ENCODE data around the gene MRPL9.

DNA sequence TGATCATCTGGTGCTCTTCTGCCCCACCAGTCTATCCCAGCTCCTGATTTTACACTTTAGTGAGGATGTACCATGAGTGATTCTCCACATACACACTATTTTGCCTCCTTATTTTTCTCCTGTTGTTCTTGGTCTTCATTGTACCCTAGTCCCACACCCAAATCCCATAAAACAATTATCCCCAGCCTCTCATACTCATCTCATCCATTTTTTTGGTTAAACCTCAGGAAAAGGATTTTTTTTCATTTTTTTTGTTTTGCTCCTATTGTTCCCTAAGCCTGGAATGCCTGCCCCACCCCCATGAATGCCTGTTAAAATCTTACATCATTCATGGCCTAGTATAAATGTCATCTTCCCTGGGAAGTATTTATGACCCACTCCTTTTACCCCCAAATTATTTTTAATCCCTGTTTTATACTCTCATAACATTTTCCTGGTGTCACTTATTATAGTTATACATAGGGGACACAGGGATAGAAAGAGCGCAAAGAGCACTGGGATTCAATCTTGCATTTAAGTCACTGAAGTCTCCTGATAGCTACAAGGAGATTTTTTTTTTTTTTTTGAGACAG lies 46.8 kb upstream of the MRPL9 start:
- TF ChIP-seq, protein P1, sequence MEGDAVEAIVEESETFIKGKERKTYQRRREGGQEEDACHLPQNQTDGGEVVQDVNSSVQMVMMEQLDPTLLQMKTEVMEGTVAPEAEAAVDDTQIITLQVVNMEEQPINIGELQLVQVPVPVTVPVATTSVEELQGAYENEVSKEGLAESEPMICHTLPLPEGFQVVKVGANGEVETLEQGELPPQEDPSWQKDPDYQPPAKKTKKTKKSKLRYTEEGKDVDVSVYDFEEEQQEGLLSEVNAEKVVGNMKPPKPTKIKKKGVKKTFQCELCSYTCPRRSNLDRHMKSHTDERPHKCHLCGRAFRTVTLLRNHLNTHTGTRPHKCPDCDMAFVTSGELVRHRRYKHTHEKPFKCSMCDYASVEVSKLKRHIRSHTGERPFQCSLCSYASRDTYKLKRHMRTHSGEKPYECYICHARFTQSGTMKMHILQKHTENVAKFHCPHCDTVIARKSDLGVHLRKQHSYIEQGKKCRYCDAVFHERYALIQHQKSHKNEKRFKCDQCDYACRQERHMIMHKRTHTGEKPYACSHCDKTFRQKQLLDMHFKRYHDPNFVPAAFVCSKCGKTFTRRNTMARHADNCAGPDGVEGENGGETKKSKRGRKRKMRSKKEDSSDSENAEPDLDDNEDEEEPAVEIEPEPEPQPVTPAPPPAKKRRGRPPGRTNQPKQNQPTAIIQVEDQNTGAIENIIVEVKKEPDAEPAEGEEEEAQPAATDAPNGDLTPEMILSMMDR (IDR thresholded peaks at IDR 0.05; ENCODE audit: low read length): no peak
- TF ChIP-seq EZH2 (IDR thresholded peaks at IDR 0.05; ENCODE audit: borderline replicate concordance, low read length): no peak

Data from OCI-LY1 (cell line).